ENCODE measurements around the gene C12orf54. TPM values are rescaled to one million over a fixed set of nuclear protein-coding genes. Genes with fewer than 3 reads are reported as not detected.
"Not testable (repeated sequence)": the region's sequence is repeated elsewhere in the genome, so short reads cannot be mapped to it uniquely, and the experiment has no call there.

C12orf54 gene
- polyA plus RNA-seq, 1 of the 3 experiments (the other 2 are of a cell fraction), result not detected

GRCh38 chr12:48512855-48513254 is 30.6 kb downstream of the C12orf54 start:
- DNase-seq, result no peak
- no peaks in the 10 kb centered on the region for H4K20me1 ChIP-seq (ENCODE audit: insufficient read depth)
- no peaks in the 10 kb centered on the region for H3K79me2 ChIP-seq (ENCODE audit: insufficient read depth)
- TF ChIP-seq EZH2phosphoT487 (IDR thresholded peaks at IDR 0.05; ENCODE audit: borderline replicate concordance, low read depth) (no peak), MAX (IDR thresholded peaks at IDR 0.05; ENCODE audit: low read depth) (no peak)
- TF ChIP-seq, protein P1, sequence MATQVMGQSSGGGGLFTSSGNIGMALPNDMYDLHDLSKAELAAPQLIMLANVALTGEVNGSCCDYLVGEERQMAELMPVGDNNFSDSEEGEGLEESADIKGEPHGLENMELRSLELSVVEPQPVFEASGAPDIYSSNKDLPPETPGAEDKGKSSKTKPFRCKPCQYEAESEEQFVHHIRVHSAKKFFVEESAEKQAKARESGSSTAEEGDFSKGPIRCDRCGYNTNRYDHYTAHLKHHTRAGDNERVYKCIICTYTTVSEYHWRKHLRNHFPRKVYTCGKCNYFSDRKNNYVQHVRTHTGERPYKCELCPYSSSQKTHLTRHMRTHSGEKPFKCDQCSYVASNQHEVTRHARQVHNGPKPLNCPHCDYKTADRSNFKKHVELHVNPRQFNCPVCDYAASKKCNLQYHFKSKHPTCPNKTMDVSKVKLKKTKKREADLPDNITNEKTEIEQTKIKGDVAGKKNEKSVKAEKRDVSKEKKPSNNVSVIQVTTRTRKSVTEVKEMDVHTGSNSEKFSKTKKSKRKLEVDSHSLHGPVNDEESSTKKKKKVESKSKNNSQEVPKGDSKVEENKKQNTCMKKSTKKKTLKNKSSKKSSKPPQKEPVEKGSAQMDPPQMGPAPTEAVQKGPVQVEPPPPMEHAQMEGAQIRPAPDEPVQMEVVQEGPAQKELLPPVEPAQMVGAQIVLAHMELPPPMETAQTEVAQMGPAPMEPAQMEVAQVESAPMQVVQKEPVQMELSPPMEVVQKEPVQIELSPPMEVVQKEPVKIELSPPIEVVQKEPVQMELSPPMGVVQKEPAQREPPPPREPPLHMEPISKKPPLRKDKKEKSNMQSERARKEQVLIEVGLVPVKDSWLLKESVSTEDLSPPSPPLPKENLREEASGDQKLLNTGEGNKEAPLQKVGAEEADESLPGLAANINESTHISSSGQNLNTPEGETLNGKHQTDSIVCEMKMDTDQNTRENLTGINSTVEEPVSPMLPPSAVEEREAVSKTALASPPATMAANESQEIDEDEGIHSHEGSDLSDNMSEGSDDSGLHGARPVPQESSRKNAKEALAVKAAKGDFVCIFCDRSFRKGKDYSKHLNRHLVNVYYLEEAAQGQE (IDR thresholded peaks at IDR 0.05; ENCODE audit: low read depth, low read length), result no peak
- no peaks in the 10 kb centered on the region for H3F3A ChIP-seq (replicated peaks; ENCODE audit: insufficient read depth)
- H3K4me2 ChIP-seq, result no peak overlapping the region
- H3K4me3 ChIP-seq (ENCODE audit: low read depth in 2 of 2, low read length in 1 of 2), result no peak overlapping the region
- POLR2A ChIA-PET, result no interaction called here
- no peaks in the 10 kb centered on the region for H3K9me3 ChIP-seq
- H3K36me3 ChIP-seq (replicated peaks in 1 of 2; ENCODE audit: control insufficient read depth in 1 of 2, insufficient read depth in 2 of 2, low read length in 1 of 2), result no peaks in the 10 kb centered on the region
- H3K27me3 ChIP-seq (ENCODE audit: insufficient read depth), result no peaks in the 10 kb centered on the region
- 2% methylated on average over 2 of the region's 2 CpGs for WGBS (ENCODE audit: low lambda C conversion rate)
- H3K4me1 ChIP-seq (ENCODE audit: control insufficient read depth in 1 of 2, insufficient read depth in 2 of 2, low read depth in 1 of 2, low read length in 1 of 2), result no peaks in the 10 kb centered on the region
- CTCF ChIA-PET, result no interaction called here
- H2AFZ ChIP-seq (ENCODE audit: low read depth), result no peak overlapping the region
- H3K9ac ChIP-seq, result no peak overlapping the region
- H3K9me2 ChIP-seq, result no peaks in the 10 kb centered on the region
- no peak overlapping the region for H3K27ac ChIP-seq (ENCODE audit: low read depth in 2 of 2, low read length in 1 of 2)

- POLR2A ChIA-PET, result no interaction called here
- no peak overlapping the region for H2AFZ ChIP-seq (ENCODE audit: low read depth)
- H3K4me1 ChIP-seq (ENCODE audit: control insufficient read depth in 1 of 2, insufficient read depth in 2 of 2, low read depth in 1 of 2, low read length in 1 of 2), result no peaks in the 10 kb centered on the region
Observed at GRCh38 chr12:48514728-48515127, 32.4 kb downstream of the C12orf54 start.

GRCh38 chr12:48520381-48520780 is 38.1 kb downstream of the C12orf54 start:
- H3K9me2 ChIP-seq; H4K20me1 ChIP-seq (ENCODE audit: insufficient read depth); DNase-seq; H3F3A ChIP-seq (replicated peaks; ENCODE audit: insufficient read depth); H3K9me3 ChIP-seq; H3K4me2 ChIP-seq; H3K9ac ChIP-seq; CTCF ChIA-PET; H3K27ac ChIP-seq (ENCODE audit: low read depth in 2 of 2, low read length in 1 of 2); H3K27me3 ChIP-seq (ENCODE audit: insufficient read depth); H3K4me3 ChIP-seq (ENCODE audit: low read depth in 2 of 2, low read length in 1 of 2); H3K79me2 ChIP-seq (ENCODE audit: insufficient read depth); H3K4me1 ChIP-seq (ENCODE audit: control insufficient read depth in 1 of 2, insufficient read depth in 2 of 2, low read depth in 1 of 2, low read length in 1 of 2); H2AFZ ChIP-seq (ENCODE audit: low read depth); H3K36me3 ChIP-seq (replicated peaks in 1 of 2; ENCODE audit: control insufficient read depth in 1 of 2, insufficient read depth in 2 of 2, low read length in 1 of 2); POLR2A ChIA-PET: not testable (repeated sequence)
- 60% methylated on average over 10 of the region's 24 CpGs for whole genome bisulfite sequencing (ENCODE audit: low lambda C conversion rate)

More at GRCh38 chr12:48514728-48515127, 32.4 kb downstream of the C12orf54 start:
- H3K27ac ChIP-seq (ENCODE audit: low read depth in 2 of 2, low read length in 1 of 2), result no peak overlapping the region
- CTCF ChIA-PET, result no interaction called here
- H3K4me3 ChIP-seq (ENCODE audit: low read depth in 2 of 2, low read length in 1 of 2), result no peak overlapping the region
- H3F3A ChIP-seq (replicated peaks; ENCODE audit: insufficient read depth), result no peaks in the 10 kb centered on the region
- no peaks in the 10 kb centered on the region for H4K20me1 ChIP-seq (ENCODE audit: insufficient read depth)
- DNase-seq, result no peak
- no peaks in the 10 kb centered on the region for H3K36me3 ChIP-seq (replicated peaks in 1 of 2; ENCODE audit: control insufficient read depth in 1 of 2, insufficient read depth in 2 of 2, low read length in 1 of 2)
- 31% methylated on average over 1 of the region's 1 CpG for WGBS (ENCODE audit: low lambda C conversion rate)
- H3K27me3 ChIP-seq (ENCODE audit: insufficient read depth), result no peaks in the 10 kb centered on the region
- no peaks in the 10 kb centered on the region for H3K79me2 ChIP-seq (ENCODE audit: insufficient read depth)
- H3K9me3 ChIP-seq, result no peaks in the 10 kb centered on the region
- TF ChIP-seq TEAD4 (IDR thresholded peaks at IDR 0.05; ENCODE audit: borderline replicate concordance, insufficient read depth) (no peak), USF1 (IDR thresholded peaks at IDR 0.05; ENCODE audit: borderline replicate concordance, low read depth) (no peak), EZH2phosphoT487 (IDR thresholded peaks at IDR 0.05; ENCODE audit: borderline replicate concordance, low read depth) (no peak)
- no peaks in the 10 kb centered on the region for H3K9me2 ChIP-seq
- no peak overlapping the region for H3K4me2 ChIP-seq
- H3K9ac ChIP-seq, result no peak overlapping the region
